ENCODE measurements around the gene MFSD12.

Gene MFSD12

DNA sequence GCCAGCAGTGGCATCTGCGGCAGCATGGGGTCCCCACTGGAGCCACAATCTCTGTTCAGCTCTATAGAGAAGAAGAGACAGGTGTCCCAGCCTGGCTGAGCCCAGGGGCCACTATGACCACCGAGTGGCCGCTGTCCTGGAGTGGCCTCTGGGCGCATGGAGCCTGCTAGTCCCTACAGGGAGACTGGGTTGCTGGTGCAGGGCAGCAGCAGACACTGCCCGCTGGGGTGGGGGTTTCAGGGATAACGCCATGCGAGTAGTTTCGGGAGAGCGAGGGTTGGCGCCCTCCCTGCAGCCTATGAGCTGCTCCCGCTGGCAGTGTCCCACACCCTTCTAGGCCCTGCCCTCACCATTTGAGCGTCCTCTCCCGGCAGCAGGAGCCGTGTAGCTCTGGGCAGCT lies 29.3 kb downstream of the MFSD12 start:
- Histone ChIP-seq H3K27me3 (ENCODE audit: insufficient read depth, poor library complexity, severe bottlenecking) (no peaks in the 10 kb centered on the region), H3K27ac (ENCODE audit: poor library complexity, severe bottlenecking) (no peak overlapping the region), H3K9me3 (ENCODE audit: severe bottlenecking) (no peaks in the 10 kb centered on the region), H3K4me3 (ENCODE audit: severe bottlenecking) (no peak overlapping the region), H3K4me1 (ENCODE audit: insufficient read depth, poor library complexity, severe bottlenecking) (no peaks in the 10 kb centered on the region), H3K36me3 (ENCODE audit: low read depth) (peaks cover 51% of the 10 kb centered on the region)
- ATAC-seq (ENCODE audit: low read depth) (no peak), DNase-seq (ENCODE audit: low spot score) (no peak)
- TF ChIP-seq, protein P1, sequence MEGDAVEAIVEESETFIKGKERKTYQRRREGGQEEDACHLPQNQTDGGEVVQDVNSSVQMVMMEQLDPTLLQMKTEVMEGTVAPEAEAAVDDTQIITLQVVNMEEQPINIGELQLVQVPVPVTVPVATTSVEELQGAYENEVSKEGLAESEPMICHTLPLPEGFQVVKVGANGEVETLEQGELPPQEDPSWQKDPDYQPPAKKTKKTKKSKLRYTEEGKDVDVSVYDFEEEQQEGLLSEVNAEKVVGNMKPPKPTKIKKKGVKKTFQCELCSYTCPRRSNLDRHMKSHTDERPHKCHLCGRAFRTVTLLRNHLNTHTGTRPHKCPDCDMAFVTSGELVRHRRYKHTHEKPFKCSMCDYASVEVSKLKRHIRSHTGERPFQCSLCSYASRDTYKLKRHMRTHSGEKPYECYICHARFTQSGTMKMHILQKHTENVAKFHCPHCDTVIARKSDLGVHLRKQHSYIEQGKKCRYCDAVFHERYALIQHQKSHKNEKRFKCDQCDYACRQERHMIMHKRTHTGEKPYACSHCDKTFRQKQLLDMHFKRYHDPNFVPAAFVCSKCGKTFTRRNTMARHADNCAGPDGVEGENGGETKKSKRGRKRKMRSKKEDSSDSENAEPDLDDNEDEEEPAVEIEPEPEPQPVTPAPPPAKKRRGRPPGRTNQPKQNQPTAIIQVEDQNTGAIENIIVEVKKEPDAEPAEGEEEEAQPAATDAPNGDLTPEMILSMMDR (IDR thresholded peaks at IDR 0.05; ENCODE audit: poor library complexity, severe bottlenecking): no peak

DNA sequence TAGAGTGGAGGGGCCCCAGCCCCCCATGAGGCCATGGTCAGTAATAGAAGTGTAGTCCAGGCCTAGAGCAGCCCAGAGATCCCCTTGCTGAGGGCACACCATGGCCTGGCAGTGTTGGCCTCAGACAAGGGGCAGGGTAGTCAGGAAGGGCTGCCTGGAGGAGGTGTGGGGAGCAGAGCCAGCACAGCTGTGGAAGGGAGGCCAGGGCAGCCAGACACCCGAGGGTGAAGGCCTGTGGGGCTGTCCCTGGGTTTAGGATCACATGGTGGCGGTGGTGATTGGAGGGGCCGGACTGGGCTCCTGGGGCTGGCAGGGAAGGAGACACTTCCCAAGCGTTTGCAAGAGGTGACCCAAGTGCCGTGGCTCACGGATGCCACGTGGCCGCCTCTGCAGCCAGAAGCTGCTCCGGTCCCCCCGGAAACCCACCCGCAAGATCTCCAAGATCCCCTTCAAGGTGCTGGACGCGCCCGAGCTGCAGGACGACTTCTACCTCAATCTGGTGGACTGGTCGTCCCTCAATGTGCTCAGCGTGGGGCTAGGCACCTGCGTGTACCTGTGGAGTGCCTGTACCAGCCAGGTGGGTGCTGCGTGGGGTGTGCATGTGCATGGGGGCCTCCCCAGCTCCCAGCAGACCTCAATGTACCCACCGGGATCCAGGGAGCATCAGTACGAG lies 30.0 kb downstream of the MFSD12 start:
- TF ChIP-seq, protein P1 (IDR thresholded peaks at IDR 0.05; ENCODE audit: poor library complexity, severe bottlenecking): no peak
- no peaks in the 10 kb centered on the region for H3K27me3 ChIP-seq (ENCODE audit: insufficient read depth, poor library complexity, severe bottlenecking)

DNA sequence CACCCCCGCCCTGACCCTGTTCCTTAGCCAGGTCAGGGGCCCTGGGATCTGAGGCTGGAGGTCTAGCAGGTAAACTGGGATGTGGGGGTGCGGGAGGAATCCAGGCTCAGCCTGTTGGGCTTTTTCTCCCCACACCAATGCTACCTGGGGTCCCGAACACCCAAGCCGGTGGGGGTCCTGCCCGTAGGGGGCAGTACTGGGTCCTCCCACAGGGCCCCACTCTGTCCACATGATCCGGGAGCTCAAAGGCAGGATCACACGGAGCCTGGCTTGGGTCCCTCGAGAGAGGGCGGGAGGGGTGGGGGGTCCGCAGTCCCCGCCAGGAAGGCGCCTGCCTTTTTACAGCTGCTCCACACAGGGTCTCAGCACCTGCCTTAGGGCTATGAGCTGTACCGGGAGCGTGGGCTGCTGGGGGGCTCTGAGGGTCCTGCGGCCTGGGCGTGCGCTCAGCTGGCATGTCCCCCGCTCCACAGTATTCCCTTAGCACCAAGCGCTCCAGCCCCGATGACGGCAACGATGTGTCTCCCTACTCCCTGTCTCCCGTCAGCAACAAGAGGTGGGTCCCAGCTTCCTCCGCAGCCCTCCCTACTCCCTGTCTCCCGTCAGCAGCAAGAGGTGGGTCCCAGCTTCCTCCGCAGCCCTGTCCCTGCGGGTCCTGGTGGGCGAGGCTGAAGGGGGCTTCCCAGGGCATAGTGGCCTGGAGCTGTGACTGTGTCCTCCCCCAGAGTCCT lies 30.7 kb downstream of the MFSD12 start:
- no peak for DNase-seq (ENCODE audit: low spot score)
- H3K4me3 ChIP-seq (ENCODE audit: severe bottlenecking): no peak overlapping the region
- no peak overlapping the region for H3K27ac ChIP-seq (ENCODE audit: poor library complexity, severe bottlenecking)
- TF ChIP-seq, protein P1 (IDR thresholded peaks at IDR 0.05; ENCODE audit: poor library complexity, severe bottlenecking): no peak
- ATAC-seq (ENCODE audit: low read depth): no peak
- H3K36me3 ChIP-seq (ENCODE audit: low read depth): peaks cover 56% of the 10 kb centered on the region
- no peaks in the 10 kb centered on the region for H3K4me1 ChIP-seq (ENCODE audit: insufficient read depth, poor library complexity, severe bottlenecking)
- H3K9me3 ChIP-seq (ENCODE audit: severe bottlenecking): no peaks in the 10 kb centered on the region
- no peaks in the 10 kb centered on the region for H3K27me3 ChIP-seq (ENCODE audit: insufficient read depth, poor library complexity, severe bottlenecking)

More for the DNA sequence above, 30.0 kb downstream of the MFSD12 start:
- H3K4me3 ChIP-seq (ENCODE audit: severe bottlenecking): no peak overlapping the region
- H3K4me1 ChIP-seq (ENCODE audit: insufficient read depth, poor library complexity, severe bottlenecking): no peaks in the 10 kb centered on the region
- ATAC-seq (ENCODE audit: low read depth) (no peak), DNase-seq (ENCODE audit: low spot score) (no peak)
- no peaks in the 10 kb centered on the region for H3K9me3 ChIP-seq (ENCODE audit: severe bottlenecking)
- H3K36me3 ChIP-seq (ENCODE audit: low read depth): peaks cover 51% of the 10 kb centered on the region
- no peak overlapping the region for H3K27ac ChIP-seq (ENCODE audit: poor library complexity, severe bottlenecking)

DNA sequence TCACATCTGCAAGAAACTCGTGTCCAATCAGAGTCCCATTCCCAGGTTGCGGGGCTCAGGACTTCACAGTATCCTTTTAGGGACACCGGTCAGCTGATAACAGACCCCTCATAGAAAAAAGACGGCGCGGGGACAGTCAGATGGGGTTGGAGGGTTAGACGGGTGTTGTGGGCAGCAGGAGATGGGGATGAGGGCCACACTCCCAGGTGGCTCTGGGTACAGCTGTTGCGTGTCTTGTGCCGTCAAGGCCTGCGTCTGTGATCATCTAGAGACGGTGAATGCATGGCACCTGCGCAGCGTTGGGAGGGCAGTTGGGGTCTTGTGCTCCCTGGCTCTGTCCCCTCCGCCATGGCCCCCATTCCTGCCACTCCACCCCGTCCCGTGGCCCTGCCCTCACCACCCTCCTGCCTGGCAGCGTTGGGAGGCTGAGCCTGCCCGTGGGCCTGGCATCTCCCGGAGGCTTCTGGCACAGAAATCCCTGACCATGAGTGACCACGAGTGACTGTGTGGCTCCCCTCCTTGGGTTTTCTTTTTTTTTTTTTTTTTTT lies 32.4 kb downstream of the MFSD12 start:
- TF ChIP-seq, protein P1 (IDR thresholded peaks at IDR 0.05; ENCODE audit: poor library complexity, severe bottlenecking): no peak
- no peak overlapping the region for H3K4me3 ChIP-seq (ENCODE audit: severe bottlenecking)
- no peak for DNase-seq (ENCODE audit: low spot score)
- H3K4me1 ChIP-seq (ENCODE audit: insufficient read depth, poor library complexity, severe bottlenecking): peaks cover 11% of the 10 kb centered on the region
- H3K27me3 ChIP-seq (ENCODE audit: insufficient read depth, poor library complexity, severe bottlenecking): no peaks in the 10 kb centered on the region
- peaks cover 49% of the 10 kb centered on the region for H3K36me3 ChIP-seq (ENCODE audit: low read depth)
- no peaks in the 10 kb centered on the region for H3K9me3 ChIP-seq (ENCODE audit: severe bottlenecking)
- ATAC-seq (ENCODE audit: low read depth): no peak
- no peak overlapping the region for H3K27ac ChIP-seq (ENCODE audit: poor library complexity, severe bottlenecking)
